Measurements from ENCODE around the gene ADGRL3.

DNA sequence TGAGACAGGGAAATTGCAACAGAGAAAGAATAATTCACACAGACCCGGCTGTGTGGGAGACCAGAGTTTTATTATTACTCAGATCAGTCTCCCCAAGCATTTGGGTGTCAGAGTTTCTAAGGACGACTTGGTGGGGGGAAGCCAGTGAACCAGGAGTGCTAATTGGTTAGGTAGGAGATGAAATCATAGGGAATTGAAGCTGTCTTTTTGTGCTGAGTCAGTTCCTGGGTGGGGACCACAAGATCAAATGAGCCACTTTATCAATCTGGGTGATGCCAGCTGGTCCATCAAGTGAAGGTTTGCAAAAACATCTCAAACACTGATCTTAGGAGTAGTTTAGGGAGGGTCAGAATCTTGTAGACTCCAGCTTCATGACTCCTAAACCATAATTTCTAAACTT is 560.7 kb downstream of the ADGRL3 start:
- TF ChIP-seq, protein P1, sequence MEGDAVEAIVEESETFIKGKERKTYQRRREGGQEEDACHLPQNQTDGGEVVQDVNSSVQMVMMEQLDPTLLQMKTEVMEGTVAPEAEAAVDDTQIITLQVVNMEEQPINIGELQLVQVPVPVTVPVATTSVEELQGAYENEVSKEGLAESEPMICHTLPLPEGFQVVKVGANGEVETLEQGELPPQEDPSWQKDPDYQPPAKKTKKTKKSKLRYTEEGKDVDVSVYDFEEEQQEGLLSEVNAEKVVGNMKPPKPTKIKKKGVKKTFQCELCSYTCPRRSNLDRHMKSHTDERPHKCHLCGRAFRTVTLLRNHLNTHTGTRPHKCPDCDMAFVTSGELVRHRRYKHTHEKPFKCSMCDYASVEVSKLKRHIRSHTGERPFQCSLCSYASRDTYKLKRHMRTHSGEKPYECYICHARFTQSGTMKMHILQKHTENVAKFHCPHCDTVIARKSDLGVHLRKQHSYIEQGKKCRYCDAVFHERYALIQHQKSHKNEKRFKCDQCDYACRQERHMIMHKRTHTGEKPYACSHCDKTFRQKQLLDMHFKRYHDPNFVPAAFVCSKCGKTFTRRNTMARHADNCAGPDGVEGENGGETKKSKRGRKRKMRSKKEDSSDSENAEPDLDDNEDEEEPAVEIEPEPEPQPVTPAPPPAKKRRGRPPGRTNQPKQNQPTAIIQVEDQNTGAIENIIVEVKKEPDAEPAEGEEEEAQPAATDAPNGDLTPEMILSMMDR (IDR thresholded peaks at IDR 0.05) = no peak
- TF ChIP-seq POLR2A (IDR thresholded peaks at IDR 0.05) = no peak
